Stomach (tissue), 9 donors: ENCODE measurements around the gene C13orf42. TPM values are rescaled to one million over a fixed set of nuclear protein-coding genes. Genes with fewer than 3 reads are reported as not detected.

ENCODE experiments used
- DNase-seq, 2 donors: peaks; one replicate each; pipeline versions ENCODE4 v3.0.0 to v3.0.0-alpha.2; 2013 to 2019
- H3K27ac ChIP-seq, 5 donors: fragments of 200-600 bp in 4 of 5; sonication (generic) in 4 of 5; one replicate each; pipeline ENCODE4 v1.5.1; 2013 to 2019; ENCODE audit warnings: mild to moderate bottlenecking in 1 of 5, moderate library complexity in 1 of 5
- H3K27me3 ChIP-seq, 3 donors: fragments of 200-600 bp; sonication (generic); one replicate each; pipeline ENCODE4 v1.5.1; 2017 to 2019; ENCODE audit warnings: mixed run types in 1 of 3
- H3K36me3 ChIP-seq, 4 donors: fragments of 200-600 bp; sonication (generic); 1 replicate in 3 of 4; 2 replicates in 1 of 4; pipeline ENCODE4 v1.5.1; 2016 to 2019
- H3K4me1 ChIP-seq, 4 donors: fragments of 200-600 bp; sonication (generic); one replicate each; pipeline ENCODE4 v1.5.1; 2016 to 2019
- H3K4me3 ChIP-seq, 4 donors: fragments of 200-600 bp; sonication (generic) in 3 of 4; one replicate each; pipeline ENCODE4 v1.5.1; 2016 to 2019; ENCODE audit warnings: mild to moderate bottlenecking in 1 of 4
- H3K9me3 ChIP-seq, 4 donors: fragments of 200-600 bp; sonication (generic); one replicate each; pipeline ENCODE4 v1.5.1; 2016 to 2019
- CTCF ChIP-seq, 7 experiments: fragments of 450-650 bp in 4 of 7; fragments of 200-600 bp in 3 of 7; sonication (generic) in 3 of 7; IDR thresholded peaks; one replicate each; pipeline ENCODE4 v1.5.1; 2016 to 2019; ENCODE audit warnings: antibody characterized with exemption in 7 of 7, control low read depth in 2 of 7, mild to moderate bottlenecking in 1 of 7
- EP300 ChIP-seq: sonication (generic); formaldehyde crosslinking; IDR thresholded peaks from one replicate; pipeline ENCODE4 v1.6.1; 2017; ENCODE audit warnings: antibody characterized with exemption
- POLR2A ChIP-seq, 4 donors: fragments of 450-650 bp; IDR thresholded peaks; one replicate each; pipeline ENCODE4 v1.6.1; 2016; ENCODE audit warnings: antibody characterized with exemption in 4 of 4, control low read depth in 2 of 4, mild to moderate bottlenecking in 1 of 4, moderate library complexity in 1 of 4
- POLR2AphosphoS5 ChIP-seq, 3 donors: sonication (generic); formaldehyde crosslinking; IDR thresholded peaks; one replicate each; pipeline ENCODE4 v1.6.1; 2016; ENCODE audit warnings: antibody characterized with exemption in 3 of 3
- WGBS, 5 donors: extraction: QIAGEN DNeasy Blood & Tissue Kit in 3 of 5; methylation state at CpG; one replicate each; pipeline versions ENCODE4 v1.1.5 to v1.1.7; 2013 to 2018; 5-methylcytosine and 5-hydroxymethylcytosine counted together
- intact Hi-C: fragments of 100-400 bp; cut with DNase I; formaldehyde crosslinking; loops from one replicate; pipeline ENCODE4 v1.15.1; 2023; ENCODE audit warnings: low total_unique reads
- polyA plus RNA-seq, 3 donors: library from polyadenylated mRNA; stranded (reverse); fragments of 200-250 nt; gene quantifications; one replicate each; pipeline ENCODE4 v1.2.3, GENCODE V29; 2013
- total RNA-seq, 5 donors: library from RNA; depleted of rRNA; stranded (reverse); fragments of >200 nt; gene quantifications; one replicate each; pipeline versions ENCODE4 v1.1.0 to v1.2.3, GENCODE V29; 2014 to 2016
- donor health status: healthy with polysubstance abuse.
- donor health status: Bipolar disorder and iron deficiency.
- donor health status: healthy.

C13orf42 gene
- total and polyA plus RNA-seq, 8 donors: not detected

DNA sequence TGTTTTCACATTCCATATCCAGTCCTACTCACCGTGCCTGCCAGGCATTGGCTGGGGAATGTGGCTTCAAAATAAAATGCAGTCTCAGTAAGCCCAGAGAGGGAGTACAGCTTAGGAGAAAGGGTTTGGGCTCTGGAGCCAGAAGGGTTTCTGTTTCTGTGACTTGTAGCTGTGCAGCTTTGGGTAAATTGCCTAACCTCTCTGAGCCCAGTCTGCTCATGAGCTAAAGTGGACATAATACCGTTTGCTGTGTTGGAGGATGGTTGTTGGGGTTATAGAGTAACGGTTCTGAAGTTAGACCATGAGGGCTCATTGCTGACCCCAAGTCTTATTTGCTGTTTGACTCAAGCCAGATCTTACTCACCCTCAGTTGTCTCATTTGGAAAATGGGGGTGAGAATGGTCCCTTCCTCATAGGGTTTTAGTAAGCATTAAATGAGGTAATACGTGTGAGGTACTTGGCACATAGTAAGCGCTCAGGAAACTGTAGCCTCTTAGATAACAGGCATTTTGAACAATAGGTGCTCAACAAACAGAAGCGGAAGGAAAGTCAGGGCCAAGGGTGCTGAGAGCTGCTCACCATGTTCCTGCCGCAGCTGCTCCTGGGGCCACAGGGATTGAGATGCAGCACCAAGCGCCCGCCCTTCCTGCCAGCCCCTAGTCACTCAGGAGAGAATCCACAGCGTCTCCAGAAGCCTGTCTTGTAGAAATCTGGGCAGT is 45.5 kb downstream of the C13orf42 start:
- Histone ChIP-seq H3K9me3 (no peaks in the 10 kb centered on the region), H3K4me3 (no peak overlapping the region), H3K4me1 (peaks cover 4 to 19% (median 8%) of the 10 kb centered on the region in 4 donors), H3K36me3 (no peaks in the 10 kb centered on the region), H3K27me3 (peaks cover 0 to 28% (median 0%) of the 10 kb centered on the region in 3 donors), H3K27ac (no peak overlapping the region)
- TF ChIP-seq CTCF (IDR thresholded peaks at IDR 0.05) (no peak), POLR2AphosphoS5 (IDR thresholded peaks at IDR 0.05) (no peak), EP300 (no peak), POLR2A (IDR thresholded peaks at IDR 0.05) (no peak)
- intact Hi-C loops: no loop called here
- peak in 1 of 2 donors; percentile 14 for DNase-seq
- 60 to 78% (median 73%) methylated on average over 10 of the region's 10 CpGs for WGBS, 5 donors

DNA sequence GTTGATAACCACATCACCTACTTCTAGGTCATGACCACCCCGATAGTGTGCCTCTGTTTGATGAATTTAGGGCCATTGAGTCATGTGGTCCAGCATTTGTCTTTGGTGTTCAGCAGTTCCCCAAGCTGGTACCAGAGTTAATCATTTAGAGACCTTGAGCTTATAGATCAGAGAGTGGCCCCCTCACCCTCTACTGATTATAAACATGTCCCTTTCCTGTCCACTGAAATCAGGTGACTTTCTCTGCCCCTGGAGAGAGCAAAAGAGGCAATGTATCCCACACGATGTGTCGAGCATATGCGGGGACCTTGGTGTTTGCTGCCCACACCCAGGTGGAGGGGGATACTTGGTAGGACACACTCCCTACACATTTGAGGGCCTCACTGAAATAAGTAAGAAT is 46.3 kb downstream of the C13orf42 start:
- Histone ChIP-seq H3K4me1 (peaks cover under 1 to 14% (median 5%) of the 10 kb centered on the region in 4 donors), H3K27me3 (peaks cover 0 to 28% (median 0%) of the 10 kb centered on the region in 3 donors), H3K27ac (no peak overlapping the region), H3K36me3 (no peaks in the 10 kb centered on the region), H3K9me3 (no peaks in the 10 kb centered on the region), H3K4me3 (no peak overlapping the region)
- DNase-seq: no peak
- intact Hi-C loops: no loop called here
- TF ChIP-seq CTCF (IDR thresholded peaks at IDR 0.05) (no peak), EP300 (no peak), POLR2AphosphoS5 (IDR thresholded peaks at IDR 0.05) (no peak)
- 66 to 83% (median 71%) methylated on average over 4 of the region's 4 CpGs for WGBS, 5 donors

DNA sequence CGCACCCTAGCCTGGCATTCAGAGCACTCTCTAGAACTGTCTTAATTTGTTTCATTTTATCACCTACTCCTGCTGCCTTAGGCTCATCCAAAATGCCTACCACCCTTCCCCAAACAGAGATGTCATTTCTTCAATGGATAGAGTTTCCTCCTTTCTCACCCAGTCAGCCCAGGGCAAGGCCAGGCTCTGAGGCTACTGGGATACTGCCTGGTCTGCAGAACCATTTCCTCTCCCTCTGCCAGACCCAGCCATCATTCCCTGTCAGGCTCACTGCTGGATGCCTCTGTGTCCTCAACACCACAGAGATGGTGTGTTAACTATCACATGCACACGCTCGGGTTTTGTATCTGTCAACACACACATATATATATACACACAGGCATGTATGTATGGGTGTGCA is 47.2 kb downstream of the C13orf42 start:
- no peak overlapping the region for H3K27ac ChIP-seq
- H3K27me3 ChIP-seq: peaks cover 0 to 28% (median 0%) of the 10 kb centered on the region in 3 donors
- TF ChIP-seq EP300: no peak
- no peak for TF ChIP-seq POLR2AphosphoS5 (IDR thresholded peaks at IDR 0.05)
- TF ChIP-seq CTCF (IDR thresholded peaks at IDR 0.05): no peak
- TF ChIP-seq POLR2A (IDR thresholded peaks at IDR 0.05): no peak
- no peaks in the 10 kb centered on the region for H3K9me3 ChIP-seq
- H3K4me3 ChIP-seq: no peak overlapping the region
- H3K4me1 ChIP-seq: peaks cover 0 to 12% (median 5%) of the 10 kb centered on the region in 4 donors
- no peak for DNase-seq
- intact Hi-C loops: no loop called here
- no peaks in the 10 kb centered on the region for H3K36me3 ChIP-seq
- 85 to 96% (median 87%) methylated on average over 3 of the region's 3 CpGs for WGBS, 5 donors

- TF ChIP-seq POLR2AphosphoS5 (IDR thresholded peaks at IDR 0.05) (no peak), EP300 (no peak), CTCF (IDR thresholded peaks at IDR 0.05) (no peak), POLR2A (IDR thresholded peaks at IDR 0.05) (no peak)
- intact Hi-C loops: no loop called here
- Histone ChIP-seq H3K27me3 (no peaks in the 10 kb centered on the region), H3K4me1 (no peaks in the 10 kb centered on the region), H3K27ac (no peak overlapping the region), H3K4me3 (no peak overlapping the region), H3K36me3 (no peaks in the 10 kb centered on the region), H3K9me3 (no peaks in the 10 kb centered on the region)
- 75 to 90% (median 83%) methylated on average over 6 of the region's 6 CpGs for WGBS, 5 donors
- no peak for DNase-seq
Measured at GRCh38 chr13:51058461-51059167, 52.5 kb downstream of the C13orf42 start.
